ENCODE data around the gene SLC1A7. TPM values are rescaled to one million over a fixed set of nuclear protein-coding genes. Genes with fewer than 3 reads are reported as not detected.

The SLC1A7 gene
- total and polyA plus RNA-seq, 7 donors: 0.16 to 1.6 (median 0.85) TPM; not detected in 1

DNA sequence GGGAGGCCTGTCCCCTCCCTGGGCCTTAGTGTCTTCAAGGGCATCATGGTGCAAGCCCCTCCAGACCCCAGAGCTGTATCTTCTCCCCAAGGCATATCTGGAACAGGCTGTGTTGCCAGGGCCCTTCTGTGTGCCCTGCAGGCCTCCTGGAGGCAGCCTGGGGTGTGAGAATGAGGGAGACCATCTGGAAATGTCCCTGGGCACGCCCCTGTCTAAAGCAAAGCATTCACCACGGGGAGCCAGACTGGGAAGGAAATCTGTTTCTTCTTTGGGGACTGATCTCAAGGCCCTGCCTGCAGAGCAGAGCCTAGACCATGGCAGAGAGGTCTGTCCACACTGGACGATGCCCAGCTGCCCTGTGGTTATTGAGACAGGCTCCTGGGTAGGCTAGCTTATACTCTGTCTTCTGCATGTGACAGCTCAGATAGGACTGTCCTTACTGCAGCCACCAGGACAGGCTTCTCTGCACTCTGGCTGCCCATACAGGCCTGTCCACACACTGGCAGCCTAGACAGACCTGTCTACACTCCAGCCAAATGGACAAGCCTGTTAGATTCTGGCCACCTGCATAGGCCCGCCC is 55.9 kb downstream of the SLC1A7 start:
- H3K27ac ChIP-seq: no peak overlapping the region
- no peaks in the 10 kb centered on the region for H3K9me3 ChIP-seq
- TF ChIP-seq POLR2AphosphoS5 (IDR thresholded peaks at IDR 0.05) (no peak), POLR2A (IDR thresholded peaks at IDR 0.05) (no peak), EP300 (IDR thresholded peaks at IDR 0.05) (no peak)
- TF ChIP-seq, protein P1, sequence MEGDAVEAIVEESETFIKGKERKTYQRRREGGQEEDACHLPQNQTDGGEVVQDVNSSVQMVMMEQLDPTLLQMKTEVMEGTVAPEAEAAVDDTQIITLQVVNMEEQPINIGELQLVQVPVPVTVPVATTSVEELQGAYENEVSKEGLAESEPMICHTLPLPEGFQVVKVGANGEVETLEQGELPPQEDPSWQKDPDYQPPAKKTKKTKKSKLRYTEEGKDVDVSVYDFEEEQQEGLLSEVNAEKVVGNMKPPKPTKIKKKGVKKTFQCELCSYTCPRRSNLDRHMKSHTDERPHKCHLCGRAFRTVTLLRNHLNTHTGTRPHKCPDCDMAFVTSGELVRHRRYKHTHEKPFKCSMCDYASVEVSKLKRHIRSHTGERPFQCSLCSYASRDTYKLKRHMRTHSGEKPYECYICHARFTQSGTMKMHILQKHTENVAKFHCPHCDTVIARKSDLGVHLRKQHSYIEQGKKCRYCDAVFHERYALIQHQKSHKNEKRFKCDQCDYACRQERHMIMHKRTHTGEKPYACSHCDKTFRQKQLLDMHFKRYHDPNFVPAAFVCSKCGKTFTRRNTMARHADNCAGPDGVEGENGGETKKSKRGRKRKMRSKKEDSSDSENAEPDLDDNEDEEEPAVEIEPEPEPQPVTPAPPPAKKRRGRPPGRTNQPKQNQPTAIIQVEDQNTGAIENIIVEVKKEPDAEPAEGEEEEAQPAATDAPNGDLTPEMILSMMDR (IDR thresholded peaks at IDR 0.05): no peak
- no peaks in the 10 kb centered on the region for H3K27me3 ChIP-seq
- intact Hi-C loops (cut with DNase I): no loop called here
- H3K4me3 ChIP-seq: no peak overlapping the region
- peaks cover 0 to 25% (median 0%) of the 10 kb centered on the region in 4 donors for H3K4me1 ChIP-seq
- 75 to 81% methylated on average over 4 of the region's 4 CpGs for WGBS, 2 donors
- H3K36me3 ChIP-seq: peaks cover 12 to 46% (median 24%) of the 10 kb centered on the region in 4 donors
- DNase-seq: no peak

DNA sequence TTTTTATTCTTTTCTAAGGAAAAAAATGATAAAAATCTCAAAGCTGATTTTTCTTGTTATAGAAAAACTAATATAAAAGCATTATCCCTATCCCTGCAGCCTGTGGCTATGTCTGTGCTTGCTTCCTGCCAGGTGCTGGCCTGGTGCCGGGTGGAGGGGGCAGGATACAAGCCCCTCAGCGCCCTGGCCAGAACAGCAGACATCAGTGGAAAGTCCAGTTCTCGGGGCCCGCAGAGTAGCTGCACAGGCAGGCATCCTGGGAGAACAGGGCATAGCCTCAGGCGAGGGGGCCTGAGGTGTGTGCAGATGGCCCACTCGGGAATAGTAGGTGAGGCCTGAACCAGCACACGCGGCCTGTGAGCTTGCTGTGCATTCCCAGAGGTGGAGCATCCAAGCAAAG is 57.0 kb downstream of the SLC1A7 start:
- intact Hi-C loops (cut with DNase I): no loop called here
- H3K9me3 ChIP-seq: no peaks in the 10 kb centered on the region
- peaks cover 0 to 14% (median 0%) of the 10 kb centered on the region in 4 donors for H3K4me1 ChIP-seq
- no peak for DNase-seq
- TF ChIP-seq EP300 (IDR thresholded peaks at IDR 0.05) (no peak), POLR2AphosphoS5 (IDR thresholded peaks at IDR 0.05) (no peak), POLR2A (IDR thresholded peaks at IDR 0.05) (no peak)
- TF ChIP-seq, protein P1 (IDR thresholded peaks at IDR 0.05): no peak
- peaks cover 20 to 58% (median 36%) of the 10 kb centered on the region in 4 donors for H3K36me3 ChIP-seq
- H3K27me3 ChIP-seq: no peaks in the 10 kb centered on the region
- 93 to 95% methylated on average over 8 of the region's 8 CpGs for WGBS, 2 donors
- H3K4me3 ChIP-seq: no peak overlapping the region
- no peak overlapping the region for H3K27ac ChIP-seq

- Histone ChIP-seq H3K36me3 (peaks cover 20 to 63% (median 37%) of the 10 kb centered on the region in 4 donors), H3K9me3 (no peaks in the 10 kb centered on the region), H3K27me3 (no peaks in the 10 kb centered on the region), H3K4me3 (no peak overlapping the region), H3K4me1 (peaks cover 0 to 11% (median 0%) of the 10 kb centered on the region in 4 donors), H3K27ac (no peak overlapping the region)
- WGBS, 2 donors: 63 to 87% methylated on average over 8 of the region's 8 CpGs
- TF ChIP-seq EP300 (IDR thresholded peaks at IDR 0.05): no peak
- TF ChIP-seq, protein P1 (IDR thresholded peaks at IDR 0.05): no peak
- TF ChIP-seq POLR2A (IDR thresholded peaks at IDR 0.05): no peak
- no peak for TF ChIP-seq POLR2AphosphoS5 (IDR thresholded peaks at IDR 0.05)
- DNase-seq: no peak
- intact Hi-C loops (cut with DNase I): no loop called here
Observed at GRCh38 chr1:53084589-53084971, 57.9 kb downstream of the SLC1A7 start.

- no peak overlapping the region for H3K27ac ChIP-seq
- DNase-seq: no peak
- H3K27me3 ChIP-seq: no peaks in the 10 kb centered on the region
- no peaks in the 10 kb centered on the region for H3K9me3 ChIP-seq
- 84 to 87% methylated on average over 17 of the region's 17 CpGs for WGBS, 2 donors
- H3K4me3 ChIP-seq: no peak overlapping the region
- TF ChIP-seq POLR2A (IDR thresholded peaks at IDR 0.05): no peak
- no peak for TF ChIP-seq POLR2AphosphoS5 (IDR thresholded peaks at IDR 0.05)
- TF ChIP-seq, protein P1 (IDR thresholded peaks at IDR 0.05): no peak
- TF ChIP-seq EP300 (IDR thresholded peaks at IDR 0.05): no peak
- peaks cover 20 to 69% (median 41%) of the 10 kb centered on the region in 4 donors for H3K36me3 ChIP-seq
- peaks cover 0 to 4% (median 0%) of the 10 kb centered on the region in 4 donors for H3K4me1 ChIP-seq
- intact Hi-C loops (cut with DNase I): no loop called here
Observed at GRCh38 chr1:53083636-53084588, 58.5 kb downstream of the SLC1A7 start.

Measured in sigmoid colon (tissue), 7 donors.